Measurements from ENCODE around the gene ZNF816.

DNA sequence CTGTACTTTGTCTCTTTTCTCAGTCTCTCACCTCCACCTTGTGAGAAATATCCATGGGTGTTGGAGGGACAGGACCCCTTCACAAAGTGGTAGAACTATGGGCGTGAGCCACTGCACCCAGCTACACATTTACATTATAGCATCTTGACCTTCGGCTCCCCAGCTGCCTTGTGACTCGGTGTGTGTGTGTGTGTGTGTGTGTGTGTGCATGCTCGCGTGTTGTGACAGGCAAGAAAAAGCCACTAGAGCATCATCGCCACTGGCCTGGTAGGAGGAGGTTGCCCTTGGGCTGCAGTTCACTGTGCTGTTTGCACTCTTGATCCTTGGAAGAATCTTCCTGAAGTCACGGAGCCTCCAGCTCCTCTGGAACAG is 25.7 kb downstream of the ZNF816 start:
- TF ChIP-seq, protein P1, sequence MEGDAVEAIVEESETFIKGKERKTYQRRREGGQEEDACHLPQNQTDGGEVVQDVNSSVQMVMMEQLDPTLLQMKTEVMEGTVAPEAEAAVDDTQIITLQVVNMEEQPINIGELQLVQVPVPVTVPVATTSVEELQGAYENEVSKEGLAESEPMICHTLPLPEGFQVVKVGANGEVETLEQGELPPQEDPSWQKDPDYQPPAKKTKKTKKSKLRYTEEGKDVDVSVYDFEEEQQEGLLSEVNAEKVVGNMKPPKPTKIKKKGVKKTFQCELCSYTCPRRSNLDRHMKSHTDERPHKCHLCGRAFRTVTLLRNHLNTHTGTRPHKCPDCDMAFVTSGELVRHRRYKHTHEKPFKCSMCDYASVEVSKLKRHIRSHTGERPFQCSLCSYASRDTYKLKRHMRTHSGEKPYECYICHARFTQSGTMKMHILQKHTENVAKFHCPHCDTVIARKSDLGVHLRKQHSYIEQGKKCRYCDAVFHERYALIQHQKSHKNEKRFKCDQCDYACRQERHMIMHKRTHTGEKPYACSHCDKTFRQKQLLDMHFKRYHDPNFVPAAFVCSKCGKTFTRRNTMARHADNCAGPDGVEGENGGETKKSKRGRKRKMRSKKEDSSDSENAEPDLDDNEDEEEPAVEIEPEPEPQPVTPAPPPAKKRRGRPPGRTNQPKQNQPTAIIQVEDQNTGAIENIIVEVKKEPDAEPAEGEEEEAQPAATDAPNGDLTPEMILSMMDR (conservative IDR thresholded peaks at IDR 0.05 in 1 of 2, IDR thresholded peaks at IDR 0.05 in 1 of 2; ENCODE audit: extremely low read depth in 1 of 2, insufficient read depth in 1 of 2, low read depth in 1 of 2, low read length in 2 of 2): no peak
- TF ChIP-seq EZH2 (IDR thresholded peaks at IDR 0.05; ENCODE audit: borderline replicate concordance, low read length): no peak

Measured in mammary epithelial cell (primary cell).